H1 (cell line): ENCODE measurements around the gene DLX4. TPM values are rescaled to one million over a fixed set of nuclear protein-coding genes. Genes with fewer than 3 reads are reported as not detected.

Experiments
- TBP ChIP-seq: IDR thresholded peaks from 2 replicates; pipeline ENCODE4 v1.6.1; 2011; ENCODE audit warnings: low read depth, low read length, improper control_type of control experiment
- TEAD4 ChIP-seq: IDR thresholded peaks from 2 replicates; pipeline ENCODE4 v1.6.1; 2012; ENCODE audit warnings: low read depth, low read length, inconsistent platforms, mixed read lengths
- polyA plus RNA-seq, 7 experiments: library from polyadenylated mRNA; depleted of rRNA in 3 of 7; stranded (reverse) in 5 of 7; unstranded in 2 of 7; fragments of >200 nt in 5 of 7; fragments of 200-250 nt in 2 of 7; gene quantifications; 1 replicate in 5 of 7; 2 replicates in 1 of 7; 4 replicates in 1 of 7; pipeline versions ENCODE4 v1.2.1 to v1.2.3, GENCODE V29; 2011 to 2013; ENCODE audit warnings: missing spikeins in 2 of 7, mixed read lengths in 2 of 7
- total RNA-seq: library from RNA; stranded (reverse); fragmentation: NEBNext Ultra II Directional; extraction: Animal tissue kit (Norgen Biotek cat#: 25700); gene quantifications from 2 replicates; pipeline ENCODE4 v1.2.1, GENCODE V29; 2021
- TF ChIP-seq, protein P1 (sequence below): fragments of 300-600 bp; sonication (generic); IDR thresholded peaks from 2 replicates; pipeline ENCODE4 v1.7.1; 2012; ENCODE audit warnings: low read length, moderate library complexity, mild to moderate bottlenecking, inconsistent platforms; ENCODE audit not compliant: insufficient replicate concordance

DLX4 gene
- total and polyA plus RNA-seq, 2 of the 8 experiments (the other 6 are each of a cell fraction or from before 2014, with no cell fraction given), result 0.67 to 0.80 TPM

DNA sequence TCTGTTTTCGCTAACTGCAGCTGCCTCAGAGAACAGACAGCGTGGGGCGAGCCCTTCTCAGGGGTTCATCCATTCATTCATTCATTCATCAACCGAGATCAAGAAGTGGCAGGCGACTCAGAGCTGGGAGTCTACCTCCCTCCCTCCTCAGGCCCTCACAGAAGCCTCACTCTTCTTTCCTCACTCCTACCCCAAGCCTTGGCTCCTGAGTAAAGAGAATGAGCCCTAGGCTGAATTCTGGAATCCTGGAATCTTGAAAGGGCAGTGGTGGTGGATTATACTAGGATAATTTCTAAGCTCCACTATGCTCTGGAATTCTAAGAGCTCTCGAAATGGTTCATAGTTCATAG lies 28.3 kb downstream of the DLX4 start (continued):
- TF ChIP-seq, protein P1, sequence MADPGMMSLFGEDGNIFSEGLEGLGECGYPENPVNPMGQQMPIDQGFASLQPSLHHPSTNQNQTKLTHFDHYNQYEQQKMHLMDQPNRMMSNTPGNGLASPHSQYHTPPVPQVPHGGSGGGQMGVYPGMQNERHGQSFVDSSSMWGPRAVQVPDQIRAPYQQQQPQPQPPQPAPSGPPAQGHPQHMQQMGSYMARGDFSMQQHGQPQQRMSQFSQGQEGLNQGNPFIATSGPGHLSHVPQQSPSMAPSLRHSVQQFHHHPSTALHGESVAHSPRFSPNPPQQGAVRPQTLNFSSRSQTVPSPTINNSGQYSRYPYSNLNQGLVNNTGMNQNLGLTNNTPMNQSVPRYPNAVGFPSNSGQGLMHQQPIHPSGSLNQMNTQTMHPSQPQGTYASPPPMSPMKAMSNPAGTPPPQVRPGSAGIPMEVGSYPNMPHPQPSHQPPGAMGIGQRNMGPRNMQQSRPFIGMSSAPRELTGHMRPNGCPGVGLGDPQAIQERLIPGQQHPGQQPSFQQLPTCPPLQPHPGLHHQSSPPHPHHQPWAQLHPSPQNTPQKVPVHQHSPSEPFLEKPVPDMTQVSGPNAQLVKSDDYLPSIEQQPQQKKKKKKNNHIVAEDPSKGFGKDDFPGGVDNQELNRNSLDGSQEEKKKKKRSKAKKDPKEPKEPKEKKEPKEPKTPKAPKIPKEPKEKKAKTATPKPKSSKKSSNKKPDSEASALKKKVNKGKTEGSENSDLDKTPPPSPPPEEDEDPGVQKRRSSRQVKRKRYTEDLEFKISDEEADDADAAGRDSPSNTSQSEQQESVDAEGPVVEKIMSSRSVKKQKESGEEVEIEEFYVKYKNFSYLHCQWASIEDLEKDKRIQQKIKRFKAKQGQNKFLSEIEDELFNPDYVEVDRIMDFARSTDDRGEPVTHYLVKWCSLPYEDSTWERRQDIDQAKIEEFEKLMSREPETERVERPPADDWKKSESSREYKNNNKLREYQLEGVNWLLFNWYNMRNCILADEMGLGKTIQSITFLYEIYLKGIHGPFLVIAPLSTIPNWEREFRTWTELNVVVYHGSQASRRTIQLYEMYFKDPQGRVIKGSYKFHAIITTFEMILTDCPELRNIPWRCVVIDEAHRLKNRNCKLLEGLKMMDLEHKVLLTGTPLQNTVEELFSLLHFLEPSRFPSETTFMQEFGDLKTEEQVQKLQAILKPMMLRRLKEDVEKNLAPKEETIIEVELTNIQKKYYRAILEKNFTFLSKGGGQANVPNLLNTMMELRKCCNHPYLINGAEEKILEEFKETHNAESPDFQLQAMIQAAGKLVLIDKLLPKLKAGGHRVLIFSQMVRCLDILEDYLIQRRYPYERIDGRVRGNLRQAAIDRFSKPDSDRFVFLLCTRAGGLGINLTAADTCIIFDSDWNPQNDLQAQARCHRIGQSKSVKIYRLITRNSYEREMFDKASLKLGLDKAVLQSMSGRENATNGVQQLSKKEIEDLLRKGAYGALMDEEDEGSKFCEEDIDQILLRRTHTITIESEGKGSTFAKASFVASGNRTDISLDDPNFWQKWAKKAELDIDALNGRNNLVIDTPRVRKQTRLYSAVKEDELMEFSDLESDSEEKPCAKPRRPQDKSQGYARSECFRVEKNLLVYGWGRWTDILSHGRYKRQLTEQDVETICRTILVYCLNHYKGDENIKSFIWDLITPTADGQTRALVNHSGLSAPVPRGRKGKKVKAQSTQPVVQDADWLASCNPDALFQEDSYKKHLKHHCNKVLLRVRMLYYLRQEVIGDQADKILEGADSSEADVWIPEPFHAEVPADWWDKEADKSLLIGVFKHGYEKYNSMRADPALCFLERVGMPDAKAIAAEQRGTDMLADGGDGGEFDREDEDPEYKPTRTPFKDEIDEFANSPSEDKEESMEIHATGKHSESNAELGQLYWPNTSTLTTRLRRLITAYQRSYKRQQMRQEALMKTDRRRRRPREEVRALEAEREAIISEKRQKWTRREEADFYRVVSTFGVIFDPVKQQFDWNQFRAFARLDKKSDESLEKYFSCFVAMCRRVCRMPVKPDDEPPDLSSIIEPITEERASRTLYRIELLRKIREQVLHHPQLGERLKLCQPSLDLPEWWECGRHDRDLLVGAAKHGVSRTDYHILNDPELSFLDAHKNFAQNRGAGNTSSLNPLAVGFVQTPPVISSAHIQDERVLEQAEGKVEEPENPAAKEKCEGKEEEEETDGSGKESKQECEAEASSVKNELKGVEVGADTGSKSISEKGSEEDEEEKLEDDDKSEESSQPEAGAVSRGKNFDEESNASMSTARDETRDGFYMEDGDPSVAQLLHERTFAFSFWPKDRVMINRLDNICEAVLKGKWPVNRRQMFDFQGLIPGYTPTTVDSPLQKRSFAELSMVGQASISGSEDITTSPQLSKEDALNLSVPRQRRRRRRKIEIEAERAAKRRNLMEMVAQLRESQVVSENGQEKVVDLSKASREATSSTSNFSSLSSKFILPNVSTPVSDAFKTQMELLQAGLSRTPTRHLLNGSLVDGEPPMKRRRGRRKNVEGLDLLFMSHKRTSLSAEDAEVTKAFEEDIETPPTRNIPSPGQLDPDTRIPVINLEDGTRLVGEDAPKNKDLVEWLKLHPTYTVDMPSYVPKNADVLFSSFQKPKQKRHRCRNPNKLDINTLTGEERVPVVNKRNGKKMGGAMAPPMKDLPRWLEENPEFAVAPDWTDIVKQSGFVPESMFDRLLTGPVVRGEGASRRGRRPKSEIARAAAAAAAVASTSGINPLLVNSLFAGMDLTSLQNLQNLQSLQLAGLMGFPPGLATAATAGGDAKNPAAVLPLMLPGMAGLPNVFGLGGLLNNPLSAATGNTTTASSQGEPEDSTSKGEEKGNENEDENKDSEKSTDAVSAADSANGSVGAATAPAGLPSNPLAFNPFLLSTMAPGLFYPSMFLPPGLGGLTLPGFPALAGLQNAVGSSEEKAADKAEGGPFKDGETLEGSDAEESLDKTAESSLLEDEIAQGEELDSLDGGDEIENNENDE, result no peak
- no peak for TF ChIP-seq TEAD4
- no peak for TF ChIP-seq TBP
